ENCODE data around the gene GALNT18.

Gene GALNT18

DNA sequence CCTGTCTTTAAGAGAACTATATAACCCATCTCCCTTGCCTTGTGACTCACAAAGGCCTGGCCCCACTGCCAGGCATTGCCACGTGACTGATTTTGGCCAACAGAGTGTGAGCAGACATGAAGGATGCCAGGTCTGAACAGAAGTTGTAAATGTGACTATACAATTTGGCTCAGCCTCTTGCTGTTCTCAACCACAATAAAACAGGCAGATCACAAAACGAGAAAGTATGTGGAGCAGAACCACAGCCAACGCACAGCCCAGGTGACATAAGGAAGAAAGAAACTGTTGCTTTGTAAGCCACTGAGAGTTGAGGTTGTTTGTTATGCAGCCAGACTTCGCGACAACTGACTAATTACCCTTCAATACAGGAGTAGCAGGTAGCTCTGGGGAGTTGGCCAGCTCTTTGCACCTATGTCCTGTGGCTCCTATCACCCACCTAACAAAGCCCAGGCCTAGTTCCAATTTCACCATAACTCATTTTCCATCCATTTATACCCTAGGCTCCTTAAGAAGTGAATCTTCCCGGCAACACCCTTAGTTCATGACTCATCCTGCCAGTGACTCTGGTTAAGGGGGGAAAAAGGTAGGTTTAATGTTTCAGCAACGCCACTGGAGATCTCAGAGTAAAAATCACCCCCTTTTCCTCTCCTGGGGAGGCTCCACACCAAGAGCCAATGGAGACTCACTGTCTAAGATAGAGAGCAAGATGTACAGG, 53.7 kb downstream of the GALNT18 start:
- DNase-seq (ENCODE audit: low read depth in 2 of 2) = no peak

DNA sequence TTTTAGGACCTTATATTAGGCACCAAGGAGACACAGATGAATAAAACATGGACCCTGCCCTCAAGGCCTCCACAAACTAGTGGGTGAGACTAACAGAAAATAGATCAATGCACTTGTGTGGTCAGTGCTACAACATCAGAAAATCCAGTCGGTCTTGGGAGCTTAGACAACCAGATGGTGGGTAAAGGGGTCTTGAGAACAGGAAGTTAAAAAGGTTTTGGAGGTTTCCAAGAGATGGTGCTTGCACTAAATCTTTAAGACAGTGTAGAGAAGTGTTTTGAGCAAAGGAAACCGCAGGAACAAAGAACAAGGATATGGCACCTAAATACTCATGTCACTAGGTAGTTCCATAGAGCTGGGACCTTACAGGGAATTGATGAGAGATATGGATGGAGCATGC, 56.2 kb downstream of the GALNT18 start:
- no peak for DNase-seq (ENCODE audit: low read depth in 2 of 2)

- DNase-seq (ENCODE audit: low read depth in 2 of 2) = no peak
Observed at GRCh38 chr11:11563200-11563975, 58.4 kb downstream of the GALNT18 start.

- no peak for DNase-seq (ENCODE audit: low read depth in 2 of 2)
Observed at GRCh38 chr11:11561991-11562390, 59.8 kb downstream of the GALNT18 start.

GRCh38 chr11:11558826-11559225, 63.0 kb downstream of the GALNT18 start:
- DNase-seq (ENCODE audit: low read depth in 2 of 2) = no peak

DNA sequence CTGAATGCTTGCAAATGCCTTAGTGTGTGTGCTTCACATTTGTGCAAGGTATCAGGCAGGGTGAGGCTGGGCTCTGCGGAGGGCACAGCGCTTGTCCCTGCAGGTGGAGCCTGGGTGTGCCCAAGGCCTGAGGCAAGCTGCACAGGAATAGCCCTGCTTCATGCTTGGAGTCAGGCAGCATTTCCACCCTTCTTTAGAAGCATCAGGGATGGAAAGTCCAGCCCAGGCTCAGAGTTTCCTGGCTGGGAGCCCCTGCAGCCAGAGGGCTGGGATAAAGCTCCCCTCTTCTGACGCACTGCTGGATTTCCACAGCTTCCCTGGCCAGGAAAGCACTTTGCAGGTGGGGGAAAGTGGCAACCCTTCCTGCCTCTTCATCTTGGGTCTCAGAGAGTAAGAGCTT, 63.4 kb downstream of the GALNT18 start:
- DNase-seq (ENCODE audit: low read depth in 2 of 2) = no peak

DNA sequence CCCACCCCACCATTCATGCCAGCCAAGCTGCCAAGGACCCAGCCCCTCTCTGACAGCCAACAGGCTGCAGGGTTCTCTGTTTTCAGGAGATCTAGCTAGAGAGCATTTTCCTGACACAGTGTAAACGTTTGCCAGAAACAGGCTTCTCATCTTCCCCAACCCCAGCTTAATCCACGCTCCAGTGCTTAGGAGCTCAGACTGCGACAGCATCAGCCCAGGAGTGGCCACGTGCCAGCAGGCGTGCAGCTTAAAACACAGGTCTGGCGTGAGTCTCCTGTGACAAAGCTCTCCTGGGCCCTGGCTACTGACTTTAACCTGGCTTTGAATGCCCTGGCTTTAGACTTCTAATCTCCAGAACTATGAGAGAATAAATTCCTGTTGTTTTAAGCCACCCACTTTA, 66.6 kb downstream of the GALNT18 start:
- DNase-seq (ENCODE audit: low read depth in 2 of 2) = no peak

DNA sequence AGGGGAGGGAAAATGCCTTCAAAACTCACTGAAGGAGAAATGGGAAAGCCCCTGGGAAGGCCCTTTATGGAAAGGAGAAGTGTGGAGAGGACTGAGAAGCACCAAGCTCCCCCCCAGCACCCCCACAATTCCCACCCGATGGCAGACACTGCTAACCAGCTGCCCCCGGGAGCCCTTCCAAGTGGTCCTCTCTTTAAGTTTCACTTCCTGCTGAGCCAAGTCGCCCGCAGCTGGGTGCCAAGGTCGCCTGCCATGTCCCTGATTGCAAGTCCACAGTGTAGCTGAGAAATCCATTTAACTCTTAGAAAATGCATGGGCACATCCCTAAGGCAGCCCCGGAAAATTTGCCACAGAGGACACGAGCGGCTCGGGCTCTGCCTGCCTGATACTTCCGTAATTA, 68.2 kb downstream of the GALNT18 start:
- DNase-seq (ENCODE audit: low read depth in 2 of 2) = no peak

- DNase-seq (ENCODE audit: low read depth in 2 of 2) = no peak
Observed at GRCh38 chr11:11552529-11553087, 69.2 kb downstream of the GALNT18 start.

- DNase-seq (ENCODE audit: low read depth in 2 of 2) = no peak
Observed at GRCh38 chr11:11550534-11550933, 71.3 kb downstream of the GALNT18 start.

DNA sequence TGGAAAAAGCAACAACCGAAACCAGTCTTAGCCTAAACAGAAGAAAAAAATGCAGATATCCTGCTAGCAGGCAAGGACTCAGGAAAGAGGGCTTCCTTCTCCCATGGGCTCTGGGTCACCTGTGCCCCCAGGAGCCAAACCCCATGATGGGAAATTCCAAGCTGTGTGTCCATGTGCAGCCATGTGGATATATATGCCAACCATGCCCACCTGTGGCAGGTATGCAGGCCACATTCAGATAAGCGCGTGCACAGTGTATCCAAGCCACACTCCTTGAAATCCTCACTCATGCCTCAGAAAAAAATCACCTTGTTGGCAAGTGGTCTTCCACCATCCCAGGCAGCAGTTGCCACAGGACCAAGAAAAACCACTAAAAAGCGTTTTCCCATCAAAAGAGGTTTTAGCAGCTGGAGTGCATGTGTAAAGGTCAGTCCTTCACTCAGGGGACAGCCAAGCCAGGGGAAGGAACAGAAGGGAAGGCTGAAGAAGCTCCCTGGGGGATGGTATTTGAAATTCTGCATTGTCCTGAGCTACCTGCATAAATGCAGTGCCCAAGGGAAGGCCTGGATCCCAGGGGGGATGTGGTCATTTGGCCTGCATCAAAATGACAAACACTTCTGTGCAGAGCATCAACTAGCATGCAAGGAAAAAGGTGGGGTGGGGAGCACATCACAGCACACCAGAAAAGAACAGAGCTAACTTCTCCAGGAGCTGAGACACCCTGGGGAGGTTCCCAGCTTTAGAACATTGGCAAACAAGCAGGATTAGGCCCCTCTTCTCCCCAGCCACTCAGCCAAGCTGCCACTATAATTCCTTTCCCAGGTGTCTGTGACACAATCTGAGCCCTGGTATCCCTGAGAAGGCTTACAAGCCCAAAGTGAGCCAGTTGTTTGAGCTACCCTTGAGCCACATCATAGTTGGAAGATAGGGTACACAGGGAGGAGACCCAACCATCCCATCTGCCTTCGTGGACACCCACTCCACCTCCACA, 76.2 kb downstream of the GALNT18 start:
- DNase-seq (ENCODE audit: low read depth in 2 of 2) = no peak

DNA sequence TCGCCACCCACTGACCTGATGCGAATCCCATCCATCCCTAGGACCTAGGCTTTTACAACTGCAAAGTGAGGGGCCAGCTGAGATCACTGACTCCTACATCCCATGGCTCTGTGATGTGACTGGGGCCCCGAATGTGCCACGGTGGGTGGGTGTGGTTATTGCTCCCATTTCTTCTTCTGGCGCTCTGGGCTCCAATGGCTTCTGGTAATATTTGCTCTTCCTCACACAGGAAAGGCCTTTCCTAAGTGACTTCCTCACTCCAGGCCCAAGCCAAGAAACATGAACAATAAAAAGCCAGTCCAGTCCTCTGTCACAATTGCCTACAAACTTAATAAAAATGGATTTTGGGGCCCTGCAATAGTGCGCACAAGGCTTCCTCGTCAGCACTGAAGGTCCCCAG, 78.1 kb downstream of the GALNT18 start:
- DNase-seq (ENCODE audit: low read depth in 2 of 2) = no peak

DNA sequence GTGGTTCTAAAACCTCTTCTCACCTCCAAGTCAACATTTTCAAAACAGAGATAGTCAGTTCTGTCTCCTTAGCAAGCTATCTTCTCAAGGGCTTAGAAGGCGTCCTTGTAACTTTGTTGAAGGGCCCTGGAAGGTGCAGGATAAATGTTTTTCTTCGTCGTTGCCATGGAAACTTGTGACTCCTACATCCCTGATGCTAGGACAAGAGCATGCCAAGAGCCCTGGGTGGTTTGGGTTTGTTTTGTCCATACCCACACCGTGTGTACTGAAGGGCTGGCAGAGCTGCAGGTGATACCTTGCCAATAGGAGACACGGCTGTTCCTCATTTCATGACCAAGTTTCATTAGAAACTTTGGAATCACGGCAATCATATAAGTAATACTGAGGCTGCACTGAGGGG, 81.6 kb downstream of the GALNT18 start:
- DNase-seq (ENCODE audit: low read depth in 2 of 2) = no peak

DNA sequence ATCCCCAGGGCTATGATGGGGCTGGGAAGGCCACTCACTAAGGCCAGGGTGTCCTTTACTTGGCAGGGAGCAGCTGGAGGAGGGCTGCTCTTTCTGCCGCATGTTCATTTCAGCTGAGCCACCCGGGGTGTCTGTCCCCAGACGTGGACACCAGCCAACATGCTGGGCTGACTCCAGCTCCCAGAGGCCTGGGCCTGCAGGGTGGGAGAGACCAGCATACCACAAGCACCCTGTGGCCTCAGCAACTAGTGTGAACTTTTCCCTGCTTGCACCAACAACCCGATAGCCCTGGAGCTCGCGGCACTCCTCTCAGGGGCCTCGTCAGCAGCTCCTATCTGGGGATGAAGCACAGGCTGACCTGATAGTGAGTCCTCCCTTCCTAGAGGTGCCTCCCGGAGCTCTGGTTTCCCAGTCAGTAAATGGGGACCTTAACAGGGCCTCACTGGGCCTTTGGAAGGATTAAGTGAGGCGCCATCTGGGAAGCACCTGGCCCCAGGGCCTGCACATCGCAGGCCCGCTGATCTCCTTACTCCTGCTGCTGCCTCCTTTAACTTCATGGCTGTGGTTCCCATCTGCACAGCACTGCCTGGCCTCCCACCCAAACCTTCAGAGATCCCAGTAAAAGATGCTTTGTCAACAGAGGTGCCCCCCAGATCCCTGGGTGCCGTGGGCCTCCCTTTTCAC, 83.4 kb downstream of the GALNT18 start:
- DNase-seq (ENCODE audit: low read depth in 2 of 2) = no peak

DNA sequence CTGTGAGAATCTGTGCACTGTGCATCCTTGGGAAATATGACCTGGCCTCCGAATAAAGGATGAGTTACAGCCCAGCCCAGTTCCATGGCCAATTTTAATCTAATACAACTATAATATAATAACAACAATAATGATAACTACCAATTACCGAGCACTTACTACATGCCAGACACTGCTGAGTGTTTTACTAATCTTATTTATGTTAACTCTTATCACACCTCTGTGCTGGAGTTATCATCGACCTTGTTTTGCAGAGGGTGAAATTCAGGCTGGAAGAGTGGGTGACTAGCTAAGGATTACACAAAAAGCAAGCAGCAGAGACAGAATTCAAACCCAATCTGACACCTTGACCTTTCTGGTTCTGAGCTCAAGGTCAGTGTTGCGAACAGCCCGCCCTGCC, 83.9 kb downstream of the GALNT18 start:
- no peak for DNase-seq (ENCODE audit: low read depth in 2 of 2)

DNA sequence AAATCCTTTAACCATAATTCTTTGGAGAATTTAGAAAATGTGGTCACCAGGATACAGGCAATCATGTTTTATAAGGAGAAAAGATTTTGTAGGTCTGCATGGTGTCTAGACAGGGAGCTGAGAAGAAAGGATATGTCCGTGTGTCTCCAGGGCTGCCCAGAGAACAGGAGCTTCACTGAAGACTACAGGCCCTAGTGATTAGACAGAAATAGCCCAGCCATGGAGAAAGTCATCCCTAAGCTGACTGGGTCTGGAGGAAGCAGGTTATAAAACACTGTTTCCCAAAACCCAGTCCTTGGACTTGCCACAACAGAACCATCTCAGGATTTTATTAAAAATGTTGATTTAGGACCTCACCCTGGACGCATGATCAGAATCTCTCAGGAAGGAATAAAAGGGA, 84.4 kb downstream of the GALNT18 start:
- DNase-seq (ENCODE audit: low read depth in 2 of 2) = no peak

GRCh38 chr11:11536650-11537049, 85.2 kb downstream of the GALNT18 start:
- no peak for DNase-seq (ENCODE audit: low read depth in 2 of 2)

GRCh38 chr11:11535611-11536010, 86.2 kb downstream of the GALNT18 start:
- DNase-seq (ENCODE audit: low read depth in 2 of 2) = no peak

GRCh38 chr11:11534981-11535380, 86.8 kb downstream of the GALNT18 start:
- DNase-seq (ENCODE audit: low read depth in 2 of 2) = no peak

- no peak for DNase-seq (ENCODE audit: low read depth in 2 of 2)
Observed at GRCh38 chr11:11533751-11534150, 88.1 kb downstream of the GALNT18 start.

- no peak for DNase-seq (ENCODE audit: low read depth in 2 of 2)
Observed at GRCh38 chr11:11533057-11533456, 88.7 kb downstream of the GALNT18 start.
